ENCODE measurements around the gene MARK3. TPM values are rescaled to one million over a fixed set of nuclear protein-coding genes. Genes with fewer than 3 reads are reported as not detected.

MARK3 gene
- total RNA-seq, 1 experiment from 2014 or later = 72.5 TPM

DNA sequence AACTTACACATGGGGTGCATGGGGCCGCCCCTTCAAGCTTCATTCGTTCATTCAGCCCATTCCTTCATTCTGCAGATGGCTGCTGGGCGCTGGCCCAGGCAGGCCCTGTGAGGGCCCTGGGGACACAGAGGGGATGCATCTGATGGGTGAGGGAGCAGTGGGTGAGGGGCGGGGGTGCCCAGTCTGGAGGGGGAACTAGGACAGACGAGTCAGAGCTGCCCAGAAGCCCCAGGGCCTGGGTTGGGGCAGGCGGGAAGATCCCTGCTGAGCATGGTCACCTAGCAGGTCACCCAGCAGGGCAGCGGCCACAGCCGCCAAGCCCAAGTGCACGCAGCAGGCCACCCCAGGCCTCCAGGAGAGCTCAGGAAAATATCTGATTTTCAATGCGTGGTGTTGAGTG is 157.9 kb downstream of the MARK3 start (continued):
- TF ChIP-seq, protein P1, sequence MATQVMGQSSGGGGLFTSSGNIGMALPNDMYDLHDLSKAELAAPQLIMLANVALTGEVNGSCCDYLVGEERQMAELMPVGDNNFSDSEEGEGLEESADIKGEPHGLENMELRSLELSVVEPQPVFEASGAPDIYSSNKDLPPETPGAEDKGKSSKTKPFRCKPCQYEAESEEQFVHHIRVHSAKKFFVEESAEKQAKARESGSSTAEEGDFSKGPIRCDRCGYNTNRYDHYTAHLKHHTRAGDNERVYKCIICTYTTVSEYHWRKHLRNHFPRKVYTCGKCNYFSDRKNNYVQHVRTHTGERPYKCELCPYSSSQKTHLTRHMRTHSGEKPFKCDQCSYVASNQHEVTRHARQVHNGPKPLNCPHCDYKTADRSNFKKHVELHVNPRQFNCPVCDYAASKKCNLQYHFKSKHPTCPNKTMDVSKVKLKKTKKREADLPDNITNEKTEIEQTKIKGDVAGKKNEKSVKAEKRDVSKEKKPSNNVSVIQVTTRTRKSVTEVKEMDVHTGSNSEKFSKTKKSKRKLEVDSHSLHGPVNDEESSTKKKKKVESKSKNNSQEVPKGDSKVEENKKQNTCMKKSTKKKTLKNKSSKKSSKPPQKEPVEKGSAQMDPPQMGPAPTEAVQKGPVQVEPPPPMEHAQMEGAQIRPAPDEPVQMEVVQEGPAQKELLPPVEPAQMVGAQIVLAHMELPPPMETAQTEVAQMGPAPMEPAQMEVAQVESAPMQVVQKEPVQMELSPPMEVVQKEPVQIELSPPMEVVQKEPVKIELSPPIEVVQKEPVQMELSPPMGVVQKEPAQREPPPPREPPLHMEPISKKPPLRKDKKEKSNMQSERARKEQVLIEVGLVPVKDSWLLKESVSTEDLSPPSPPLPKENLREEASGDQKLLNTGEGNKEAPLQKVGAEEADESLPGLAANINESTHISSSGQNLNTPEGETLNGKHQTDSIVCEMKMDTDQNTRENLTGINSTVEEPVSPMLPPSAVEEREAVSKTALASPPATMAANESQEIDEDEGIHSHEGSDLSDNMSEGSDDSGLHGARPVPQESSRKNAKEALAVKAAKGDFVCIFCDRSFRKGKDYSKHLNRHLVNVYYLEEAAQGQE (IDR thresholded peaks at IDR 0.05; ENCODE audit: low read depth) = no peak
- TF ChIP-seq CBX3 (IDR thresholded peaks at IDR 0.05; ENCODE audit: low read depth) = no peak
- no peak for TF ChIP-seq ZNF274 (IDR thresholded peaks at IDR 0.05; ENCODE audit: low read depth, low read length)
- TF ChIP-seq POLR2AphosphoS5 (IDR thresholded peaks at IDR 0.05; ENCODE audit: low read depth, low read length) = no peak
- TF ChIP-seq ZFX (IDR thresholded peaks at IDR 0.05) = no peak
- TF ChIP-seq RAD21 (IDR thresholded peaks at IDR 0.05; ENCODE audit: low read depth) = no peak
- TF ChIP-seq FOSL1 (IDR thresholded peaks at IDR 0.05; ENCODE audit: low read depth) = no peak
- no peak for TF ChIP-seq SRF (IDR thresholded peaks at IDR 0.05; ENCODE audit: low read depth)
- TF ChIP-seq EGR1 (IDR thresholded peaks at IDR 0.05; ENCODE audit: low read depth) = no peak

DNA sequence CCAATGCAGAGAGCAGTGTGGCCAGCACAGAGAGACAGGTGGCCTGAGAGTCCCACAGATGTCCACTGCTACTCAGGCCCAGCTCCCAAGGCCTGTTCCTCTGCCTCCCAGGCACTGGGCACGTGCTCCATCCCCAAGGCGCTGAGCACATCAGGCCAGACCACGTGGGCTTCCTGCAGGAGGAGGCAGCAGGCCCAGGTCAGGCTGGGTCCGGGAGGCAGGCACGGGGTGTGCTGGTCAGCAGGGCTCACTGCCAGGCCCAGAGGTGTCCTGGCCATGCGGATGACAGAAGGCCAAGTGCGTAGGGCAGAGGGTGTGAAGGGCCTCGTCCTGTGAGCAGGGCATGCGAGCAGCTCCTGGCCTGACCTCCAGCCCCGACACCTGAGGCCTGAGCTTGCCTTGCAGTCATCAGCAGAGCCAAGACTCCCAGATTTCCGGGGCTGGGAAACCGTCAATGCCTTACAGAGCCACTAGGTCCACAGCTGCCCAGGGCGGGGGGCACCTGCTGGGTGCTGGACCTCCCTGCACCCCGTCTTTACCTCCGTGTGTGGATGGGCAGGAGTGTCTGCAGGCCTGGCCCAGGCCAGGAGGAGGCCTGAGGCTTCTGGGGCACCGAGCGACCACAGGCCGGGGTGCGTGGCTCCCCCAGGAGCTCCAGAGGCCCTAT is 158.6 kb downstream of the MARK3 start:
- CTCF ChIA-PET = no interaction called here
- intact Hi-C loops (cut with micrococcal nuclease) = no loop called here
- no peak overlapping the region for H3K27ac ChIP-seq (ENCODE audit: low read depth, low read length)

More for the DNA sequence above, 158.6 kb downstream of the MARK3 start:
- ChIA-PET POLR2A (no interaction called here), RAD21 (ENCODE audit: low non-redundant PET in 1 of 2, low total read pairs in 2 of 2, uncharacterized antibody in 2 of 2, unreplicated experiment in 2 of 2) (no interaction called here)
- H3K79me2 ChIP-seq (ENCODE audit: insufficient read depth, low read length) = no peaks in the 10 kb centered on the region
- no peak overlapping the region for H2AFZ ChIP-seq (ENCODE audit: low read depth, low read length, poor library complexity, severe bottlenecking)
- no TSS peak for BruUV-seq (replicated peaks)
- H3K27me3 ChIP-seq (ENCODE audit: insufficient read depth, low read length) = no peaks in the 10 kb centered on the region
- H3K4me3 ChIP-seq (replicated peaks in 1 of 2; ENCODE audit: low read depth in 1 of 2, low read length in 2 of 2) = no peak overlapping the region
- H3K4me1 ChIP-seq (ENCODE audit: control insufficient read depth in 1 of 2, insufficient read depth in 2 of 2, low read length in 2 of 2) = peaks cover 34 to 47% of the 10 kb centered on the region in 2 experiments
- no peak for TF ChIP-seq RAD21 (IDR thresholded peaks at IDR 0.05; ENCODE audit: low read depth)
- no peak for TF ChIP-seq EGR1 (IDR thresholded peaks at IDR 0.05; ENCODE audit: low read depth)
- no peak for TF ChIP-seq ZFX (IDR thresholded peaks at IDR 0.05)
- TF ChIP-seq CEBPB (IDR thresholded peaks at IDR 0.05; ENCODE audit: low read depth) = no peak
- TF ChIP-seq, protein P2, sequence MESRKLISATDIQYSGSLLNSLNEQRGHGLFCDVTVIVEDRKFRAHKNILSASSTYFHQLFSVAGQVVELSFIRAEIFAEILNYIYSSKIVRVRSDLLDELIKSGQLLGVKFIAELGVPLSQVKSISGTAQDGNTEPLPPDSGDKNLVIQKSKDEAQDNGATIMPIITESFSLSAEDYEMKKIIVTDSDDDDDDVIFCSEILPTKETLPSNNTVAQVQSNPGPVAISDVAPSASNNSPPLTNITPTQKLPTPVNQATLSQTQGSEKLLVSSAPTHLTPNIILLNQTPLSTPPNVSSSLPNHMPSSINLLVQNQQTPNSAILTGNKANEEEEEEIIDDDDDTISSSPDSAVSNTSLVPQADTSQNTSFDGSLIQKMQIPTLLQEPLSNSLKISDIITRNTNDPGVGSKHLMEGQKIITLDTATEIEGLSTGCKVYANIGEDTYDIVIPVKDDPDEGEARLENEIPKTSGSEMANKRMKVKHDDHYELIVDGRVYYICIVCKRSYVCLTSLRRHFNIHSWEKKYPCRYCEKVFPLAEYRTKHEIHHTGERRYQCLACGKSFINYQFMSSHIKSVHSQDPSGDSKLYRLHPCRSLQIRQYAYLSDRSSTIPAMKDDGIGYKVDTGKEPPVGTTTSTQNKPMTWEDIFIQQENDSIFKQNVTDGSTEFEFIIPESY (IDR thresholded peaks at IDR 0.05; ENCODE audit: extremely low read depth, insufficient replicate concordance, low read length) = no peak
- TF ChIP-seq POLR2AphosphoS5 (IDR thresholded peaks at IDR 0.05; ENCODE audit: low read depth, low read length) = no peak
- TF ChIP-seq SP1 (IDR thresholded peaks at IDR 0.05; ENCODE audit: low read depth) = no peak
- no peak for TF ChIP-seq SRF (IDR thresholded peaks at IDR 0.05; ENCODE audit: low read depth)
- no peak for TF ChIP-seq FOSL1 (IDR thresholded peaks at IDR 0.05; ENCODE audit: low read depth)
- no peak for TF ChIP-seq CBX3 (IDR thresholded peaks at IDR 0.05; ENCODE audit: low read depth)
- TF ChIP-seq, protein P3, sequence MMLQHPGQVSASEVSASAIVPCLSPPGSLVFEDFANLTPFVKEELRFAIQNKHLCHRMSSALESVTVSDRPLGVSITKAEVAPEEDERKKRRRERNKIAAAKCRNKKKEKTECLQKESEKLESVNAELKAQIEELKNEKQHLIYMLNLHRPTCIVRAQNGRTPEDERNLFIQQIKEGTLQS (IDR thresholded peaks at IDR 0.05) = no peak
- no peak for TF ChIP-seq POLR2A (IDR thresholded peaks at IDR 0.05; ENCODE audit: borderline replicate concordance, extremely low read depth, insufficient read depth, insufficient read length)
- no peak for TF ChIP-seq JUND (IDR thresholded peaks at IDR 0.05)
- TF ChIP-seq TCF7L2 (IDR thresholded peaks at IDR 0.05; ENCODE audit: borderline replicate concordance, extremely low read depth, insufficient read depth, insufficient read length) = no peak
- TF ChIP-seq ZNF274 (IDR thresholded peaks at IDR 0.05; ENCODE audit: low read depth, low read length) = no peak
- no peak for TF ChIP-seq SIN3A (IDR thresholded peaks at IDR 0.05; ENCODE audit: low read depth)
- H3K36me3 ChIP-seq (ENCODE audit: control insufficient read depth in 1 of 2, insufficient read depth in 2 of 2, low read length in 2 of 2) = no peaks in the 10 kb centered on the region
- no peak overlapping the region for H3K4me2 ChIP-seq (ENCODE audit: low read length)
- H3K9me3 ChIP-seq (ENCODE audit: control insufficient read depth in 1 of 2, insufficient read depth in 1 of 2, low read depth in 1 of 2, low read length in 2 of 2) = no peaks in the 10 kb centered on the region
- ATAC-seq (no peak), DNase-seq (ENCODE audit: low read depth, low spot score) (no peak)
- H3K9me2 ChIP-seq (ENCODE audit: insufficient read depth) = no peaks in the 10 kb centered on the region
- no peak overlapping the region for H3K9ac ChIP-seq (ENCODE audit: low read length)
- no peaks in the 10 kb centered on the region for H4K20me1 ChIP-seq (ENCODE audit: insufficient read depth)
